Measurements from ENCODE around the gene ECHDC3. TPM values are rescaled to one million over a fixed set of nuclear protein-coding genes. Genes with fewer than 3 reads are reported as not detected.

ECHDC3 gene, protein sequence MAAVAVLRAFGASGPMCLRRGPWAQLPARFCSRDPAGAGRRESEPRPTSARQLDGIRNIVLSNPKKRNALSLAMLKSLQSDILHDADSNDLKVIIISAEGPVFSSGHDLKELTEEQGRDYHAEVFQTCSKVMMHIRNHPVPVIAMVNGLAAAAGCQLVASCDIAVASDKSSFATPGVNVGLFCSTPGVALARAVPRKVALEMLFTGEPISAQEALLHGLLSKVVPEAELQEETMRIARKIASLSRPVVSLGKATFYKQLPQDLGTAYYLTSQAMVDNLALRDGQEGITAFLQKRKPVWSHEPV
- 3.1 TPM for total RNA-seq

DNA sequence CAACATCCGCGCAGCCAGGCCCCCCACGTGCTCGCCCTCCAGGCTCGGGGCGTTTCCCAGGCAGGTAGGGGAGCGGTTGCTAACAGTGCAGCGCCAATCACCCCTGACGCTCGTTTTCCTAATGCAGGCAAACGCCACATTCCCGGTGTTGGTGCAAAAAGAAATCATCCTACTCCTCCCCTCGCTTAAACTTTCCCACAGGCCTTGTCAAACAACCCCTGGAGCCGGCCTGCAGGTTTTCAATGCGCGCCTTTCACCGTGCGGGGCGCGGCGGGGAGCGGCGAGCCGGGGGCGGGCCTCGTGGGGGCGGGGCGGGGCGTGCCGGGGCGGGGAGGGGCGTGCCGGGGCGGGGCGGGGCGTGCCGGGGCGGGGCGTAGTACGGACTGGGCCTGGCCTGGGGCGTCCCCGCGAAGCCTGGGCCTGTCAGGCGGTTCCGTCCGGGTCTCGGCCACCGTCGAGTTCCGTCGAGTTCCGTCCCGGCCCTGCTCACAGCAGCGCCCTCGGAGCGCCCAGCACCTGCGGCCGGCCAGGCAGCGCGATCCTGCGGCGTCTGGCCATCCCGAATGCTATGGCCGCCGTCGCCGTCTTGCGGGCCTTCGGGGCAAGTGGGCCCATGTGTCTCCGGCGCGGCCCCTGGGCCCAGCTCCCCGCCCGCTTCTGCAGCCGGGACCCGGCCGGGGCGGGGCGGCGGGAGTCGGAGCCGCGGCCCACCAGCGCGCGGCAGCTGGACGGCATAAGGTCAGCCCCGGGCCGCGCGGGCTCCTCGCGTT is at the start of gene ECHDC3:
Gene ECHDC3, plus strand, starts transcription at position 374 of the 770 bp plus-strand sequence. Its CDS starts 195 bp downstream, at position 569.

Other genes starting within 250 kb of the ECHDC3 start
- 42.3 TPM for gene USP6NL, start 130.7 kb upstream of the ECHDC3 start, total RNA-seq
- 0.31 TPM for gene PROSER2, start 81.0 kb downstream of the ECHDC3 start, total RNA-seq

All from parietal lobe (tissue), 1 donor.